CD4-positive, alpha-beta T cell treated with Interleukin-17A for 1 hour (primary cell): ENCODE data around the gene ETHE1.

ENCODE experiments used
- DNase-seq: peaks from one replicate; pipeline ENCODE4 v3.0.0-alpha.2; 2020

Gene ETHE1

GRCh38 chr19:43462785-43463380 lies 64.1 kb downstream of the ETHE1 start:
- no peak for DNase-seq

DNA sequence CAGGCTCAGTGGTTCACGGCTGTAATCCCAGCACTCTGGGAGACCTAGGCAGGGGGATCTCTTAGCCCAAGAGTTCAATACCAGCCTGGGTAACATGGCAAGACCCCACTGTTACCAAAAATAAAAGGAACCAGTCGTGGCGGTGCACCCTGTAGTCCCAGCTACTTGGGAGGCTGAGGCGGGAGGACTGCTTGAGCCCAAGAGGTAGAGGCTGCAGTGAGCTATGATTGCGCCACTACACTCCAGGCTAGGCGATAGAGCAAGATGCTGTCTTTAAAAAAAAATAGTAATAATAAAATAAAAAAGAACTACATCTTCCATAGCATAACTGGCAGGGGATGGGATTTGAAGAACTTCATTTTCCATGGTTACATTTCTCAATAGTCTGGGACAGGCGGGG lies 64.6 kb downstream of the ETHE1 start:
- DNase-seq = no peak

DNA sequence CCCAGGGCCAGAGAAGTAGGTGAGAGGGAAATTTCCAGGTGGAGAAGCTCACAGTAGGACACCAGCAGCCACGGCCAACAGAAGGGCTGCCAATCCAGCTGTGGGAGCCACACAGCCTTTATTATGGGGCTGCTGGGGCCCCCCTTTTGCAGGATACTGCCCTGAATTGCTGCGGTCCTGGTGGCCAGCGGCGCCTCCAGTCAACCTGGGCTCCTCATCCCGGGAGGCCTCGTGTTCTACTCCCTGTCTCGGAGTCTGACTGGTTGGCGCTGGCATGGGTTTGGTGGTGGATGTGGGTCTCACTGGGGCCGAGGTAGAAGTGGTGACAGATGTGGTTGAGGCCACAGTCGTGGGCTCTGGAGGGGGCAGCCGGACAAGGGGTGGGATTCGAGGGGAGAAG lies 65.7 kb downstream of the ETHE1 start:
- DNase-seq = no peak

- DNase-seq = no peak
Observed at GRCh38 chr19:43460362-43461016, 66.5 kb downstream of the ETHE1 start.

DNA sequence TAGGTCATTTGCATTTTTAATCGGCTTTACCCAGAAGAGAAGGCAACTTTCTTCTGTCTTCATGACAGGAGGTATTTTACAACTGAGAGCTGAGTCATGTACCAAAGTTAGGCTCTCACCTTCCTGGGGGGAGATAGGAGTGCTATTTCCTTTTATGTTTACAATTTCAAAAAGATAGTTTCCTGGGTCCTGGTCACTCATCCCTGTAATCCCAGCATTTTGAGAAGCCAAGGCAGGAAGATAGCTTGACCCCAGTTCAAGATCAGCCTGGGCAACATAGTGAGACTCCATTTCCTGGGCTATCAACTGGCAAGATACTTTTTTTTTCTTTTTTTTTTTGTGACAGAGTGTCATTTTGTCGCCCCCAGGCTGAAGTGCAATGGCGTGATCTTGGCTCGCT lies 69.2 kb downstream of the ETHE1 start:
- DNase-seq = no peak
